Thyroid gland (tissue), 4 donors: Measurements from ENCODE around the gene ART5.

Experiments used
- CTCF ChIP-seq, 6 experiments: fragments of 200-600 bp in 3 of 6; fragments of 450-650 bp in 3 of 6; sonication (generic) in 3 of 6; IDR thresholded peaks; one replicate each; pipeline ENCODE4 v1.5.1; 2016 to 2019; ENCODE audit warnings: antibody characterized with exemption in 6 of 6, mild to moderate bottlenecking in 2 of 6, inconsistent platforms in 1 of 6, moderate library complexity in 1 of 6
- POLR2A ChIP-seq, 2 donors: fragments of 450-650 bp; IDR thresholded peaks; one replicate each; pipeline ENCODE4 v1.6.1; 2017; ENCODE audit warnings: antibody characterized with exemption in 2 of 2, mild to moderate bottlenecking in 2 of 2, moderate library complexity in 1 of 2

GRCh38 chr11:3616721-3617460 is 24.9 kb downstream of the ART5 start:
- no peak for TF ChIP-seq CTCF (IDR thresholded peaks at IDR 0.05)
- TF ChIP-seq POLR2A (IDR thresholded peaks at IDR 0.05): no peak
